ENCODE results near the gene NKX2-1. TPM values are rescaled to one million over a fixed set of nuclear protein-coding genes. Genes with fewer than 3 reads are reported as not detected.
"Not testable (repeated sequence)": the region's sequence is repeated elsewhere in the genome, so short reads cannot be mapped to it uniquely, and the experiment has no call there.

The NKX2-1 gene
- total RNA-seq, 1 donor from 2014 or later = not detected

- DNase-seq = no peak
- intact Hi-C loops (cut with micrococcal nuclease) = no loop called here
- no peak for ATAC-seq
These were observed 12.1 kb downstream of the NKX2-1 start for GRCh38 chr14:36507847-36508417.

GRCh38 chr14:36506732-36507614, 13.1 kb downstream of the NKX2-1 start:
- DNase-seq (no peak), ATAC-seq (no peak)
- intact Hi-C loops (cut with micrococcal nuclease) = no loop called here

- no peak for ATAC-seq
- intact Hi-C loops (cut with micrococcal nuclease) = no loop called here
These were observed 13.9 kb downstream of the NKX2-1 start for GRCh38 chr14:36505892-36506731.

GRCh38 chr14:36505181-36505815, 14.7 kb downstream of the NKX2-1 start:
- ATAC-seq (no peak), DNase-seq (no peak)

More at GRCh38 chr14:36505892-36506731, 13.9 kb downstream of the NKX2-1 start:
- no peak for DNase-seq

DNA sequence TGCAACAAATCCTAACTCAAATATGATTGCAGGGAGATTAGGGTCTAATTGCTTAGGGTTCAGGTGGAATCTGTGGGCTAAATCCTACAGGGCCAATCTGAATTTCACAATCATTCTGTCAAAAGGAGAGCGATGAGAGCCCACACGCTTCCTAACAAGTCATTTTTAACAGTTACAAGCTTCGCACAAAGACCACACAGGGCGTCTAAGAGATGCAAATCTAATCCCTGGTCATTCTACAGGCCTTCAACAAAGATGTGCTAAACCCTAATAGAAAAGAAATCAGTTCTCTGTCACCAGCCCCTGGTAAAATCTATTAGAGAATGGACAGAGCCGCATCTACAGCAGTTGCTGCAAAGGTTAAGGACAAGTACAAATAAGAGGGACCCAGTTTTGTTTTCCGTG, 15.3 kb downstream of the NKX2-1 start:
- ATAC-seq (no peak), DNase-seq (no peak)
- intact Hi-C loops (cut with micrococcal nuclease) = no loop called here

More at GRCh38 chr14:36505181-36505815, 14.7 kb downstream of the NKX2-1 start:
- intact Hi-C loops (cut with micrococcal nuclease) = no loop called here

GRCh38 chr14:36503771-36504741, 16.0 kb downstream of the NKX2-1 start:
- DNase-seq (no peak), ATAC-seq (no peak)
- intact Hi-C loops (cut with micrococcal nuclease) = no loop called here

GRCh38 chr14:36502558-36503508, 17.2 kb downstream of the NKX2-1 start:
- ATAC-seq (no peak), DNase-seq (no peak)
- intact Hi-C loops (cut with micrococcal nuclease) = no loop called here

- no peak for ATAC-seq
- intact Hi-C loops (cut with micrococcal nuclease) = no loop called here
These were observed 21.1 kb downstream of the NKX2-1 start for GRCh38 chr14:36498938-36499337.

DNA sequence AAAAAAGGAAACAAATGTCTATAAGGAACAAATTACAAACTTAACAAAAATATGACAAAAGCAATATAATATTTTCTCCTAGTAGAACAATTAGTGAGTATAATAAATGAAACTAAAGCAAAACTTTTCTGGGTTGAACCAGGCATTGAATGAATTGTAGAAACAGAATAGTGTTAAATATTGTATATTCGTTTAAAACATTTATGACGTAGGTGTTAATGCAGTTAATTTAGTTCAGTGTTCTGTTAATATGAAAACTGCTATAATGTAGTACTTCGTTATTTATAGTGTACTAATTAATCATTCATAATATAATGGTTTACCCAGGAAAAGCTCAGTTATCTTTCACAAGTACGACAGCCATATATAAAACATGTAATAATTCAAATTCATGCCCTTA, 23.7 kb downstream of the NKX2-1 start:
- ATAC-seq = no peak
- intact Hi-C loops (cut with micrococcal nuclease) = no loop called here

More at GRCh38 chr14:36498938-36499337, 21.1 kb downstream of the NKX2-1 start:
- no peak for DNase-seq

DNA sequence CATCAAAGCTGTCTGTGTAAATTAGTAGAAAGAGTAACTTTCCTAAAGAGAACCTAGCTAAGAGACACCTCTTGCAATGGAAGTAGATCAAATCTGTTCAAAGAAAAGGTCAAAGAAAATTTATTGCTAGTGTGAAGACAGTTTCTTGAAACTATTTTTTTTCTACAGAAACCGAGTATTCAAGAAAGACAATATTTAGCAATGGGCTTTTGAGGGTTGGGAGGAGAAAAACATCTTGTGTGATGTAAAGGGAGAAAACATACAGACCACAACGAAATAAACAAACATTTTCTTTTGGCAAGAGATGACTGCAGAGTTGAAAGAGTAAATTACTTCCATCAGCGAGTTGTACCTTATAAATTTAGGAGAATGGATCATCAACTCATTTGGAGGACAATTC, 24.4 kb downstream of the NKX2-1 start:
- DNase-seq (no peak), ATAC-seq (no peak)
- intact Hi-C loops (cut with micrococcal nuclease) = no loop called here

More for the DNA sequence above, 23.7 kb downstream of the NKX2-1 start:
- DNase-seq = no peak

DNA sequence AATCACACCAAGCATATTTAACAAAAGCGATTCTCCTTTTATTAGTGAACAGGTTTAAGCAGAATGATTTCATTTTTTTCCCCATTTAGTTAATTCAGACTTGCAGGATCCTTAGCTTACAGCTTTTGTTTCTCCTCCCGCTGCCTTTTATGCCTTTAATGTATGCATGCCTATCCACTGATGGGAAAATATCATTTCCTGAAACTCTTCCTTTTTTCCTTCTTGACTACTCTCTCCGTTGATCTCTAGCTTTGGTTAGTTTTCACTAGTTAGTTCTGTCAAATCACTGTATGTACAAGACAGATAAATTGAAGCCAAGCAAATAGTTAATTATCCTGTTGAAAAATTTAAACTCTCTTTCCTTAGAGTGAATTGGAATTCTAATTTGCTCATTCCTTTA, 26.3 kb downstream of the NKX2-1 start:
- DNase-seq = no peak
- ATAC-seq = no peak
- intact Hi-C loops (cut with micrococcal nuclease) = no loop called here

- no peak for ATAC-seq
- intact Hi-C loops (cut with micrococcal nuclease) = no loop called here
- DNase-seq = no peak
These were observed 34.3 kb downstream of the NKX2-1 start for GRCh38 chr14:36485773-36486172.

DNA sequence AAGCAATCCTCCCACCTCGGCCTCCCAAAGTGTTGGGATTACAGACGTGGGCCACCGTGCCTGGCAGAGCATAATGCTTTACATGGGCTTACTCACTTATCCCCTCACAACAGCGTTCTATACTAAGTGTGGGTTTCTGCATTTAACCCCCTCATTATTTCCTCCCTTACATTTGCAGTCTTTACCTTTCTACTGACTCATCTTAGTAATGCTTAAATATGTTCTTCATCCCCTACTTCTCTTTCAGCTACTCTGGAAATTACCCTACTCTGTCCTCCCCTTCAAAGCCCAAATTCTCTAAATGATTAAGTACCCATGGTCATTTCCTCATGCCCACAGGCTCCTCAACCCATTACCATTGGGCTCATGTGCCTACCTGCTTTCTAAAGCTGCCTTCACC, 40.7 kb downstream of the NKX2-1 start:
- intact Hi-C loops (cut with micrococcal nuclease) = no loop called here
- ATAC-seq (no peak), DNase-seq (no peak)

DNA sequence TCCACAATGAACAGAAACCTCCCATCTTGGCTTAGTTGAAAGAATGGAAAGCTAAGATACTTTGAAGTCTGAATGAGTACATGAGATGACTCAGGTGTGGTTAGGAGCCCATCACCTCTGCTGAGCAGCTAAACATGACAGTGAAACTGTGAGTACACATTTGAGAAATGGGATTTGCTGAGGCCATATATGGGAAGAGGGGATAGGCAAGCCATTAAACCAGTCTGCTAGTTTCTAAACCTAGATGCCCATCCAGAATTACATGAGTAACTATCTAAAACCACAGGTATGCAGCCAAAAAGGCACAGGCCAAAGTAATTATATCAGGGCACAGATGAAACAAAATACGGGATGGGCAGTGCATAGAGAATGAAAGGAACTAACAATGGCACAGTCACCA, 41.2 kb downstream of the NKX2-1 start:
- ATAC-seq = no peak
- intact Hi-C loops (cut with micrococcal nuclease) = no loop called here
- no peak for DNase-seq

DNA sequence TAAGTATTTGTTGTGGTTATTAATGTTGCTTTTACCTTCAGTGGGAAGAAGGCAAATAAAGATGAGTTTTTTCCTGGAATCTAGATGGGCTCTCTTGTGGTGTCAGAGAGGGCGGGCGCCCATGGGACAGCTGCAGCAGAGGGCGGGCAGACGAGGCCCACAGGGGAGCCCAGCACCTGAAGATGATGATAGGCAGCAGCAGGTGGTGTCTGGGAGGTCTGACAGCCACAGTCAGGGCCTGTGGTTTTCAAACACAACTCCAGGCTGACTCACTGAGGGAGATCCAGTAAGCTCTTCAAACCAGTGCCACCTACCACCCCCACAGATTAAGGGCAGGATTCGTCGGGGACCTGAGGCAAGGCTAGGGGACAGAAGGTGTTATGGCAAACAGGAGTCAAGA, 42.8 kb downstream of the NKX2-1 start:
- DNase-seq = no peak
- intact Hi-C loops (cut with micrococcal nuclease) = no loop called here
- ATAC-seq = no peak

DNA sequence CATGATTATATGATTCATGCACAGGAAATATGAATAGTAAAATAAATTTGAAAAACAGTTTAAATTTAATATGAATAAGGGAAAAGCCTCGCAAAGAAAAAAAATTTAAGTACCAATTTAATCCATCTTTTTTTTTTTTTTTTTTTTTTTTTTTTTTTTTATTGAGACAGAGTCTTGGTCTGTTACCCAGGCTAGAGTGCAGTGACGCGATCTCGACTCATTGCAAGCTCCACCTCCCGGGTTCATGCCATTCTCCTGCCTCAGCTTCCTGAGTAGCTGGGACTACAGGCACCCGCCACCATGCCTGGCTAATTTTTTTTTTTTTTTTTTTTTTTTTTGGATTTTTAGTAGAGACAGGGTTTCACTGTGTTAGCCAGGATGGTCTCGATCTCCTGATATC, 44.0 kb downstream of the NKX2-1 start:
- intact Hi-C loops (cut with micrococcal nuclease); ATAC-seq: not testable (repeated sequence)

DNA sequence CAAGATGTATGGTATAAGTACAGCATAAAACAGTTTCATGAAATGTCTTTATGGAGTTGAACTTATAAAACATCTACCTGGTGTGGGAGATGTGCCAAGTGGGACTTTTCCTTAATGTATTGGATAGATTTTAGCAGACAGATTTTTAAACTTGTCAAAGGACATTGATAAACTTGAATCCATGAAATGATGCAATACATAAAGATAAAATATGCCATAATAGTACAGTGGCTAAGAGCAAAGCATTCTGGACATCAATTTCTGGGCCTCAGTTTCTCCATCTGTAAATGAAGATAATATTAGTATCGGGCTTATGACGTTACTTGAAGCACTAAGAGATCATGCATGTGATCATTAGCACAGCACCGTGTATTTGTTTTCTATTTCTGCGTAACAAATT, 45.4 kb downstream of the NKX2-1 start:
- ATAC-seq (no peak), DNase-seq (no peak)
- intact Hi-C loops (cut with micrococcal nuclease) = no loop called here

More for the DNA sequence above, 44.0 kb downstream of the NKX2-1 start:
- not testable (repeated sequence) for DNase-seq

All from left ventricle myocardium superior (tissue), 1 donor.